ENCODE results near the gene PCIF1.
"Not testable (repeated sequence)": the region's sequence is repeated elsewhere in the genome, so short reads cannot be mapped to it uniquely, and the experiment has no call there.

Gene PCIF1

GRCh38 chr20:45946149-45946970 is 11.9 kb downstream of the PCIF1 start:
- DNase-seq (ENCODE audit: low spot score) (no peak), FAIRE-seq (no peak)

GRCh38 chr20:45947110-45947866 is 12.8 kb downstream of the PCIF1 start:
- FAIRE-seq: no peak

DNA sequence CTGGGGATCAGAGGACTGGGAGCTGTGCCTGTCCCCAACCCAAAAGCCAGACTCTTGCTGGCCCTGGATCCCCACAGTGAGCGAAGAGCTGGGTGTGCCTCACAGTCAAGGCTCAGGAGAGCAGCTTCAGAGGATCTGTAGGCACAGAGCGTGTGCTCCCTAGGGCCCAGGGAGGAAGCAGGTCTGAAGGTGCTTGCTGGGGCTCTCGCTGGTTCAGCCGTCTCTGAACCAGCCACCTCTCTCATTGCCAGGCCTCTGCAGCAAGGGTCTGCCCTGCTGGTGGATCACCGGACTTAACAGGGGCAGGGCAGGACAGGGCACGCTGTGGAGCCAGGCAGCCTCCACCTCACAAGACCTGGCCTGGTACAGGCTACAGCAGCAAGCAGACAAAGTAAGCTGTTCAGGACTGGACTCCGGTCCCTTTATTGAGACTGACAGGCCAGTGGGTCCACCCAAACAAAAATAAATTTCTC is 13.8 kb downstream of the PCIF1 start:
- no peak for DNase-seq (ENCODE audit: low spot score)
- no peak for FAIRE-seq

More at GRCh38 chr20:45947110-45947866, 12.8 kb downstream of the PCIF1 start:
- DNase-seq (ENCODE audit: low spot score): no peak

GRCh38 chr20:45948742-45949541 is 14.5 kb downstream of the PCIF1 start:
- FAIRE-seq (no peak), DNase-seq (ENCODE audit: low spot score) (no peak)

DNA sequence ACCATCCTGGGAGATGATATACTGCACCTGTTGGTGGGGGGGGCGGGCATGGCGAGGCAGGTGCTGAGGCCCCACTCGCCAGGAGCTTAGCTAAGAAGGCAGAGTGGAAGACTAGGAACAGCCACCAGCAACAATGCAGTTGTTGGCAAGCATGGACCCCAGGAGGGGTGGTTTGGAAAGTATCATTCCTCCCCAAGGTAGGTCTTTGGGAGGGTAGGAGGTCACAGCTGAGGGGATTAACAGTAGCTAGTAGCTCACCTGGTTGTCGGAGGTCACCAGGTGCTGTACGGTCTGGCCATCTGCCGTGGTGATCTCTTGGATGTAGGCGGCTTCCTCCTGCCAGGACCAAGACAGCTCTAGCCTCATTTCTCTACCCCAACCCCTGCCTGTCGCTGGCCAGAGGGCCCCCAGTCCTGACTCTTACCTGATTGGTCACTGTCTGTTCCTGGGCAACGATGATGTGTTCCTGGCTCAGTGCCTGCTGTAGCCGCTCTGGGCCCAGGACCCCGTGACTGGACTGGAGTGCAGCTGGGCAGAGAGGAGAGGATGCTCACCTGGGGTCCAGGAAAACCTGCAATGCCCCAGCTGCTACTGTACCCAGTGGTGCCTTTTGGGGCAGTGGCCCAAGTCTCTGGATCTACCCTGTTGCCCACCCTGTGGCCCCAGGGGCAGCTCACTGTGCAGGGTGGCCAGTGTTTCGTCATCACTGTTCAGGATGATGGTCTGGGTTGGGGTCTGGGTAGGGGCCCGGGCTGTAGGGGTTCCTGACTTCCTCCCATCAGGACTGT is 15.3 kb downstream of the PCIF1 start:
- FAIRE-seq: no peak
- no peak for DNase-seq (ENCODE audit: low spot score)

DNA sequence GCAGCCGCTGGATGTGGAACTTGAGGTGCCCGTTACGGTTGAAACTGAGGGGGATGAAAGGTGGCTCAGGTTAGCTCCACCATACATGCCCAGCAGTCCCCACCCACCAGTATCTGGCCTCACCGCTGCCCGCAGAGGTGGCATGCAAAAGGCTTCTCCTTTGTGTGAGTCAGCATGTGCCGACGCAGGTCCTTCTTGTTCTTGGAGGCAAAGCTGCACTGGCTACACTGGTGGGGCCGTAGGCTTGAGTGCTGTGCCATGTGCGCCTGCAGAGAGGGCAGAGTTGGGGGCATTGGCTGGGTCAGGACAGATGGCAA is 15.8 kb downstream of the PCIF1 start:
- FAIRE-seq: no peak

GRCh38 chr20:45951925-45952834 is 17.7 kb downstream of the PCIF1 start:
- FAIRE-seq (no peak), DNase-seq (ENCODE audit: low spot score) (no peak)

More for the DNA sequence above, 15.8 kb downstream of the PCIF1 start:
- no peak for DNase-seq (ENCODE audit: low spot score)

DNA sequence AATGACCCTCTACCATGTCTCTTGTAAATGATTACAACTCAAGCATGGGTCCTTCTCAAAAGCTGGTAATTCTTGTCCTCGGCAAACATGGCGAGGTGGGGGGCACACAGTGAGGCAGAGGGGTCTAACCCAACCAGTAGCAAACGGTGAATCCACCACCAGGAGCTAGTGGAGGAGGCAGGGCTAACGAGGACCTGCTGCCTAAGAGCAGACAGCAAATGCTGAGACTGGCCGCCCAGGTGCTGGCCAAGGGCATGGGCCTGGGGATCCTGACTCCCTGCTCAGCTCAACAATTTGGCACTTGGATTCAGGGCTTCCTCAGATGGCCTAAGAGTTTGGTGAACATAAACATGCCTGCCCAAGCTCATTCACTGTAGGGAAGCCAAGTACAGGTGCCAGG is 18.4 kb downstream of the PCIF1 start:
- FAIRE-seq: no peak
- no peak for DNase-seq (ENCODE audit: low spot score)

- DNase-seq (ENCODE audit: low spot score): no peak
- no peak for FAIRE-seq
Observed at GRCh38 chr20:45953672-45954071, 19.2 kb downstream of the PCIF1 start.

GRCh38 chr20:45956326-45956725 is 21.8 kb downstream of the PCIF1 start:
- not testable (repeated sequence) for FAIRE-seq; DNase-seq (ENCODE audit: low spot score)

GRCh38 chr20:45957021-45957941 is 22.8 kb downstream of the PCIF1 start:
- FAIRE-seq (no peak), DNase-seq (ENCODE audit: low spot score) (no peak)

DNA sequence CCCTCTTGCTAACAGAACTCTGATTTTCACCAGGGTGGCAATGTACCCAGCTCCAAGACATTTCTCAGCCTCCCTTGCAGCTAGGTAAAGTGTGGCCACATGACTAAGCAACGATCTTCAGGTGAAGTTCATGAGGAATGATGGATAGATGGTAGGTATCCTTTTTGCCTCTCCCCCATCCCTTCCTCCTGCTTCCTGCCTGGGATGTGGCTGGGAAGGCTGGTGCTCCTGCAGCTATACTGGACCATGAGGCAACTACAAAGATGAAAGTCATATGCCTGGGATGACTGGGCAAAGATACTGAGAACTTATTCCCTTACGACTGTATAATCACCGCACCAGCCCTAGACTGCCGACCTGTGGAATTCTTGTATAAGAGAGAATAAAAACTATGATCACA is 24.1 kb downstream of the PCIF1 start:
- no peak for FAIRE-seq
- DNase-seq (ENCODE audit: low spot score): no peak

DNA sequence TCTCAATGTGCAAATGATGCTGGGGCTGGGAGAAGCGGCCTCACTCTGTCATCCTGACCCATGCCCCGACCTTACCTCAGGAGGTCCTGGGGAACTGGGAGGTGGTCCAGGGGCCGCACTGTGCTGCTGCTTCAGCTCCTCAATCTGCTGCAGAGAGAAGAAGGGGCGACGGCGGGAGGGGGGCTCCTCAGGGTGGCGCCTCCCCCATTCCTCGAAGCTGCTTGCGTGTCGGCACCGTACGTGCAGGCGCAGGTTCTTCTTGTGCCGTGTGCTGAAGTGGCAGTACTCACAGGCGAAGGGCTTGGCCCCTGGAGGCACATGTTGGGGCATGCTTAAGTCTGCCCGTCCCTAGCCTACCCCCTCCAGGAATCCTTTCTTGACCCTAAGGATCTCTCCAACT is 24.6 kb downstream of the PCIF1 start:
- no peak for FAIRE-seq
- no peak for DNase-seq (ENCODE audit: low spot score)

GRCh38 chr20:45959956-45960630 is 25.6 kb downstream of the PCIF1 start:
- FAIRE-seq: no peak
- DNase-seq (ENCODE audit: low spot score): no peak

DNA sequence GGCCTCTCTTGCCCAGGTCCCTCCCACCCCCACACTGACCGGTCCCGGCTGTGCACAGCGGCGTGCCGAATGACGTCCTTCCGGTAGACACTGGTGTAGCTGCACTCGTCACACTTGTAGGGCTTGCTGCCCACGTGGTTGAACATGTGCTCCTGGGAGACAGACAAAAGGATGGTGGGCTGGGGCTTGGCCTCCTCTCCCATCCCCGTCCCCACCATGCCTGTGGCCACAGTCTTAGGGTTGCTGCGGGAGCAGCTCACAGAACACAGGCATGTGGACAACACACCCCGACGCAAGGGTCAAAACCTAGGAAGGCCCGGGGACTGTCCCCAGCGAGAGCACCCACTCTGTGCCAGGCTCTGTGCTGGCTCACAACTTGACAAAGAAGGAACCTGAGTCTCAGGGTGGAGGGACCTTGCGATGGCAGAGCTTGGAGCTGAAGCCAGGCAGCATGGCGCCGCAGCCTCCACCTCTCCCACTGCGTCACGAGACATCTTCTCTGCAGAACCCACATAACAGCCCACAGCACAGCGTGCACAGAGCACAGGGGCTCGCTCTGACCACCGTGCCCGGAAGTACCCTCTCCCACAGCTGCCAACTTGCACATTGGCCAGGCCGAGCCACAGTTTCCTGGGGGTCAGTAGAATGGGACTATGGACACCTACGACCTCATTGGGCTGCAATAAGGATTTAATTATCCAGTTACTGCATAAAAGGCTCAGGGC is 27.7 kb downstream of the PCIF1 start:
- no peak for FAIRE-seq
- DNase-seq (ENCODE audit: low spot score): no peak

GRCh38 chr20:45963059-45964005 is 28.8 kb downstream of the PCIF1 start:
- DNase-seq (ENCODE audit: low spot score) (no peak), FAIRE-seq (no peak)

DNA sequence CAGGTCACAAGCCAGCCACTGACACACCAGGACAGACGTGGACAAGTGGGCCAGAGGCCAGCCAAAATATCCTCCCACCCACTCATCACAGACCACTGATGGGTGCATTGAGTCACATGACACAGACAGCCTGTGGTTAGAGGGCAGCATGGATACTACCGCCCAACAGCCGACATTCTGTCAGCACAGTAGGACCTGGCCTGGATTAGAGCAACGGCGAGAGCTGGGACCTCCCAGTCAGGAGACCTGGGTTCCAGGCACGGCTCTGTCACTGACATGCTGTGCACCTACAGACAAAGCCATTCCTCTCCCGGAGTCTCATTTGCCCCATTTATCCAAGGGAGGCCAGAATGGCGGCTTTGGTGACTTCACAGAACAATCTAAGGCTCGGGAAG is 29.5 kb downstream of the PCIF1 start:
- DNase-seq (ENCODE audit: low spot score) (no peak), FAIRE-seq (no peak)
